Measurements from ENCODE around the gene CDH5. TPM values are rescaled to one million over a fixed set of nuclear protein-coding genes. Genes with fewer than 3 reads are reported as not detected.

Gene CDH5
- total RNA-seq, 4 donors from 2014 or later: 31.2 to 126 (median 70.6) TPM

DNA sequence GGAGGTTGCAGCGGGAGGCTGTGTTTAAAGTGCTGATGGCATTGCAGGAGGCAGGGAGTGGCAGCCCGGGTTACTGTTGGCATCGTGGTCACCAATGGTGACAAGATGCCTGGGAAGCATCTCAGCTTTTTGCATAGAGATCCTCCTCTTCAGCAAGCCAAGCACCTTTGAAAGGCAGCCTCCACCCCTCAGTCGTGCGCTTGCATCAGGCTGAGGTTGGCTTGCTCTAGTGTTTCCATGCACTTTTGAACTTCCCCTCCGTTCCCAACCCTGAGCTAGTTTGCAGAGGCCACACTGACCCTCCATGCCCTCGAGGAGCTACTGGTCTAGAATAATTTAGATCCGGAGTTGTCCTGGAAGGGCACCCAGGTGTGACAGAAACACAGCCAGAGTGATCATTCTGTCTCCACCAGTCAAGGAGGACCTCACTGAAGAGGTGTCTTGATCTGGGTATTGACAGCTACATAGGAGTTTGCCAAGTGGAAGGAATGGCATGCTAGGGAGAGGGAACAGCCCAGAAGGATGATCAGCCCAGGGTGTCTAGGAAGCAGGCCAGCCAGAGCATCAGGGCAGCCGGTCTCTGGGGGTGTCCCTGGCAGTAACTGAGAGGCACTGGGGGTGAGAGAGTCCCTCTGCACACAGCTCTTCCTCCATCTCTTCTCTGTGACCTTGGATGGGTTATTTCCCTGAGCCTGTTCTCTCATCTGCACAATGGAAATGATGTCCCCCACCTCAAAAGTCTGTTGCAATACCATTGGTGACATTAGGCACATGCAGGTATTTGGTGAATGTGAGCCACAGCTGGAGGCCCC, 68.3 kb downstream of the CDH5 start:
- H3K4me1 ChIP-seq: no peaks in the 10 kb centered on the region
- H3K4me3 ChIP-seq: no peak overlapping the region
- H3K36me3 ChIP-seq: no peaks in the 10 kb centered on the region
- DNase-seq: no peak
- TF ChIP-seq, protein P1, sequence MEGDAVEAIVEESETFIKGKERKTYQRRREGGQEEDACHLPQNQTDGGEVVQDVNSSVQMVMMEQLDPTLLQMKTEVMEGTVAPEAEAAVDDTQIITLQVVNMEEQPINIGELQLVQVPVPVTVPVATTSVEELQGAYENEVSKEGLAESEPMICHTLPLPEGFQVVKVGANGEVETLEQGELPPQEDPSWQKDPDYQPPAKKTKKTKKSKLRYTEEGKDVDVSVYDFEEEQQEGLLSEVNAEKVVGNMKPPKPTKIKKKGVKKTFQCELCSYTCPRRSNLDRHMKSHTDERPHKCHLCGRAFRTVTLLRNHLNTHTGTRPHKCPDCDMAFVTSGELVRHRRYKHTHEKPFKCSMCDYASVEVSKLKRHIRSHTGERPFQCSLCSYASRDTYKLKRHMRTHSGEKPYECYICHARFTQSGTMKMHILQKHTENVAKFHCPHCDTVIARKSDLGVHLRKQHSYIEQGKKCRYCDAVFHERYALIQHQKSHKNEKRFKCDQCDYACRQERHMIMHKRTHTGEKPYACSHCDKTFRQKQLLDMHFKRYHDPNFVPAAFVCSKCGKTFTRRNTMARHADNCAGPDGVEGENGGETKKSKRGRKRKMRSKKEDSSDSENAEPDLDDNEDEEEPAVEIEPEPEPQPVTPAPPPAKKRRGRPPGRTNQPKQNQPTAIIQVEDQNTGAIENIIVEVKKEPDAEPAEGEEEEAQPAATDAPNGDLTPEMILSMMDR (IDR thresholded peaks at IDR 0.05): no peak
- TF ChIP-seq POLR2A (IDR thresholded peaks at IDR 0.05): no peak
- intact Hi-C loops (cut with DNase I; ENCODE audit: low total_unique reads): no loop called here
- H3K27ac ChIP-seq: no peak overlapping the region
- no peaks in the 10 kb centered on the region for H3K9me3 ChIP-seq
- no peaks in the 10 kb centered on the region for H3K27me3 ChIP-seq

DNA sequence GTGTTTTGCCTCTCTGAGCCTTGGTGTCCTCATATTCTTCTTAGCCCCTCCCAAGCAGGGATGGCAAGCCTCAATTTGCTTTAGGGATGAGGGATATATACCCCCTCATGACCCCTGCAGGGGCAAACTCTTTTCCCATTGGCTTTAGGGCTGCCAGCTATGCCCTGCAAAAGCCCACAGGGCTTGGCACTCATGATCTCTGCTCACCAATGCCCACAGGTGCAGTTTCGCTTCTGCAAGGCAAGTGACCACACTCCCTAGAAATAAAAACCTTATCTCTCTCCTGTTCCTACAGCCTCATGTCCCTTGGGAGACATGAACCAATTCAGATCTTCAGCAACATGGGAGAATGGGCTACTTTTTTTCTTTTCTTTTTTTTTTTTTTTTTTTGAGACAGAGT, 69.4 kb downstream of the CDH5 start:
- H3K9me3 ChIP-seq: no peaks in the 10 kb centered on the region
- H3K27me3 ChIP-seq: no peaks in the 10 kb centered on the region
- TF ChIP-seq, protein P1 (IDR thresholded peaks at IDR 0.05): no peak
- no peak for TF ChIP-seq POLR2A (IDR thresholded peaks at IDR 0.05)
- no peak for DNase-seq
- no peaks in the 10 kb centered on the region for H3K4me1 ChIP-seq
- intact Hi-C loops (cut with DNase I; ENCODE audit: low total_unique reads): no loop called here
- H3K36me3 ChIP-seq: no peaks in the 10 kb centered on the region
- H3K4me3 ChIP-seq: no peak overlapping the region
- H3K27ac ChIP-seq: no peak overlapping the region

DNA sequence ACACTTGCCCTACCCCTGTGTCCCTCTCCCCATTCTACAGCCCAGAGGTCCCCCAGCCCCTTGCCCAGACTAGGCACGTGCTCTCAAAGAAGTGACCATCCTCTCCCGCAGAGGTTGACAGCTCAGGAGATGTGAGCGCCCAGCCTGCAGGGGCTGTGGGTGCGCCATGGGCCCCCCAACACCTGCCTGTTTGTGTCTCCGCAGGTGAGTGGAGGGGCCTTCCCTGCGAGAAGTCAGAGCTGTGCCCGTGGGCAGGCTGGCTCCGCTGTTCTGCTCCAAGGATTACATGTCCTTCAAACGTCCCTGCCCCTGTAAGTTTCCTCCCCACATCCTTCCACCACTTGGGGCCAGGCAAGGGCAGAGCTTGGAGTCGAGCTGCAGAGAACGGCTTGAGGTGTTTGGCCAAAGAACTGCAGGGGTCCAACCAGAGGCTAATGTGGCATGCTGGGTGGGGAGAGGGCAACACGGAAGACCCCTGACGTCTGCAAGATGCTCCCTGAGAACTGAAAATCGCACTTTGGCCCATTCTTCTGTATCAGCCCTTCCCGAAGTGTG, 71.0 kb downstream of the CDH5 start:
- intact Hi-C loops (cut with DNase I; ENCODE audit: low total_unique reads): no loop called here
- no peak for DNase-seq
- H3K4me3 ChIP-seq: no peak overlapping the region
- no peak for TF ChIP-seq POLR2A (IDR thresholded peaks at IDR 0.05)
- TF ChIP-seq, protein P1 (IDR thresholded peaks at IDR 0.05): no peak
- H3K36me3 ChIP-seq: no peaks in the 10 kb centered on the region
- H3K4me1 ChIP-seq: no peaks in the 10 kb centered on the region
- H3K27me3 ChIP-seq: no peaks in the 10 kb centered on the region
- no peaks in the 10 kb centered on the region for H3K9me3 ChIP-seq
- H3K27ac ChIP-seq: no peak overlapping the region

DNA sequence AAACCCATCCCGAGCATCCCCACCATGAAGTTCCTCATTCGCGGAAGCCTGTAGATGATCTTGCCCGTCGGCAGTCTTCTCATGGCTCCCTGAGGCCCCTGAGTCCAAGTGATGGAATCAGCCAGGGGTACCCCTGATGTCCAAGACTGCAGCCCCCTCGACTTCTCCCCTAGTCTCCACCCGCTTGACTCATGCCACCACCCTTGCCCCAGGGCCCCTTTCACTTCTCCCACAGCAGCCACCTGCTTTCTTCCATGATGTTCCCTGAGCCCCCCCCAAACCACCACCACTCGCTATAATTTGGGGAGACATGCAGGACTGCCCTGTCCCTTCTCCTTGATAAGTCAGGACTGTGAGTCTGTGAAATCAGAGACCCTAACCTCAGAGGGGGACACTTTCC, 72.0 kb downstream of the CDH5 start:
- Histone ChIP-seq H3K27ac (no peak overlapping the region), H3K4me3 (no peak overlapping the region), H3K27me3 (no peaks in the 10 kb centered on the region), H3K36me3 (no peaks in the 10 kb centered on the region), H3K4me1 (no peaks in the 10 kb centered on the region), H3K9me3 (no peaks in the 10 kb centered on the region)
- TF ChIP-seq, protein P1 (IDR thresholded peaks at IDR 0.05): no peak
- TF ChIP-seq POLR2A (IDR thresholded peaks at IDR 0.05): no peak
- intact Hi-C loops (cut with DNase I; ENCODE audit: low total_unique reads): no loop called here
- DNase-seq: no peak

DNA sequence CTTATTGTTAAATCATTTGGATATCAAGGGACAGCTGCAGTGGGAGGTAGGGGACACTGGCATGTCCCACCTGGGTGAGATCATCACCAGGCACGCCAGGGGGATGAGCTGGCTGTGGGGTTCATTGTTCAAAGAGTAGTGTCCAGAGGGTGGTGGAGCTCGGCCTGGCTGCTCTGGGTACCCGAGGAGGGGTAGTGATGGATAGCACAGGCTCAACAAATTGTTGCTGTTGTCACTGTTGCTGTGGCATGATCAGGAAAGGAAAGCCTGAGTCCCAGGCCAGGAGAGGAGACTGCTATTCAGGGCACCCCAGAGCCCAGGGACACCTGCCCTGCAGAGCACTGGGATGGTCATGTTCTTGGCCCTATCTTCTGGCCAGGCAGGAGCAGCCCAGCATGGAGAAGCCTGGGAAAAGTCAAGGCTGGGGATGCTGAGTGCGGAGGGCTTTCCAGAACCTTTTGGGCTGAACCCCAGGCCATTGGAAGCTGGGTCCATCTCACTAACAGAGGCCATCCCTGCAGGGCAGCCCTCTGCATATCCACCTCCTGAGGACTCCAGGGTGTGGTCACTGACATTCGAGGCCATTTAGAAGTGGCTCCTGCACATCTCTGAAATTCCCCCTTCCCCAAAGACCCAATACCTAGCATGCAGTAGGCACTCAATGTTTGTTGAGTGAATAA, 72.7 kb downstream of the CDH5 start:
- no peak overlapping the region for H3K27ac ChIP-seq
- no peaks in the 10 kb centered on the region for H3K4me1 ChIP-seq
- H3K36me3 ChIP-seq: no peaks in the 10 kb centered on the region
- DNase-seq: no peak
- no peaks in the 10 kb centered on the region for H3K9me3 ChIP-seq
- H3K27me3 ChIP-seq: no peaks in the 10 kb centered on the region
- no peak overlapping the region for H3K4me3 ChIP-seq
- intact Hi-C loops (cut with DNase I; ENCODE audit: low total_unique reads): no loop called here
- no peak for TF ChIP-seq POLR2A (IDR thresholded peaks at IDR 0.05)
- TF ChIP-seq, protein P1 (IDR thresholded peaks at IDR 0.05): no peak
